Gastrocnemius medialis (tissue), 4 donors: ENCODE data around the gene PVRIG.
"Not testable (repeated sequence)": the region's sequence is repeated elsewhere in the genome, so short reads cannot be mapped to it uniquely, and the experiment has no call there.

Experiments
- POLR2A ChIP-seq, 2 donors: fragments of 450-650 bp; IDR thresholded peaks; one replicate each; pipeline ENCODE4 v1.6.1; 2017; ENCODE audit warnings: antibody characterized with exemption in 2 of 2, mild to moderate bottlenecking in 2 of 2, moderate library complexity in 2 of 2
- TF ChIP-seq, protein P1 (sequence below), 5 experiments: fragments of 450-650 bp in 3 of 5; fragments of 200-600 bp in 2 of 5; sonication (generic) in 2 of 5; IDR thresholded peaks in 4 of 5; conservative IDR thresholded peaks in 1 of 5; 1 replicate in 4 of 5; 2 replicates in 1 of 5; pipeline ENCODE4 v1.5.1; 2016 to 2019; ENCODE audit warnings: antibody characterized with exemption in 5 of 5, mild to moderate bottlenecking in 3 of 5, moderate library complexity in 3 of 5

DNA sequence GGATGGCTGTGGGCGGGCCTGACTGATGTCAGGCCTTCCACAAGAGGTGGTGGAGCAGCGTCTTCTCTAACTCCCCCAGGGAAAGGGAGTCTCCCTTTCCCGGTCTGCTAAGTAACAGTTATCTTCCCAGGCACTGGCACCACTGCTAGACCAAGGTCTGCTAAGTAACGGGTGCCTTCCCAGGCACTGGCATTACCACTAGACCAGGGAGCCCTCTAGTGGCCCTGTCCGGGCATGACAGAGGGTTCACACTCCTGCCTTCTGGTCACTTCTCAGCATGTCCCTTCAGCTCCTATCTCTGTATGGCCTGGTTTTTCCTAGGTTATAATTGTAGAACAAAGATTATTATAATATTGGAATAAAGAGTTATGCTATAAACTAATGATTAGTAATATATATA lies 1.8 kb upstream of the PVRIG start:
- TF ChIP-seq, protein P1, sequence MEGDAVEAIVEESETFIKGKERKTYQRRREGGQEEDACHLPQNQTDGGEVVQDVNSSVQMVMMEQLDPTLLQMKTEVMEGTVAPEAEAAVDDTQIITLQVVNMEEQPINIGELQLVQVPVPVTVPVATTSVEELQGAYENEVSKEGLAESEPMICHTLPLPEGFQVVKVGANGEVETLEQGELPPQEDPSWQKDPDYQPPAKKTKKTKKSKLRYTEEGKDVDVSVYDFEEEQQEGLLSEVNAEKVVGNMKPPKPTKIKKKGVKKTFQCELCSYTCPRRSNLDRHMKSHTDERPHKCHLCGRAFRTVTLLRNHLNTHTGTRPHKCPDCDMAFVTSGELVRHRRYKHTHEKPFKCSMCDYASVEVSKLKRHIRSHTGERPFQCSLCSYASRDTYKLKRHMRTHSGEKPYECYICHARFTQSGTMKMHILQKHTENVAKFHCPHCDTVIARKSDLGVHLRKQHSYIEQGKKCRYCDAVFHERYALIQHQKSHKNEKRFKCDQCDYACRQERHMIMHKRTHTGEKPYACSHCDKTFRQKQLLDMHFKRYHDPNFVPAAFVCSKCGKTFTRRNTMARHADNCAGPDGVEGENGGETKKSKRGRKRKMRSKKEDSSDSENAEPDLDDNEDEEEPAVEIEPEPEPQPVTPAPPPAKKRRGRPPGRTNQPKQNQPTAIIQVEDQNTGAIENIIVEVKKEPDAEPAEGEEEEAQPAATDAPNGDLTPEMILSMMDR (IDR thresholded peaks at IDR 0.05 in 4 of 5, conservative IDR thresholded peaks at IDR 0.05 in 1 of 5): peak in 3 of 5 experiments; percentile 7 to 57 (median 50)
- not testable (repeated sequence) for TF ChIP-seq POLR2A (IDR thresholded peaks at IDR 0.05)
